T1000 (cell line): Measurements from ENCODE around the gene DPYD.

Experiments used
- DNase-seq: peaks from one replicate; lab custom pipeline; 2025; ENCODE audit warnings: mixed read lengths; lab: John Stamatoyannopoulos, UW

The DPYD gene

DNA sequence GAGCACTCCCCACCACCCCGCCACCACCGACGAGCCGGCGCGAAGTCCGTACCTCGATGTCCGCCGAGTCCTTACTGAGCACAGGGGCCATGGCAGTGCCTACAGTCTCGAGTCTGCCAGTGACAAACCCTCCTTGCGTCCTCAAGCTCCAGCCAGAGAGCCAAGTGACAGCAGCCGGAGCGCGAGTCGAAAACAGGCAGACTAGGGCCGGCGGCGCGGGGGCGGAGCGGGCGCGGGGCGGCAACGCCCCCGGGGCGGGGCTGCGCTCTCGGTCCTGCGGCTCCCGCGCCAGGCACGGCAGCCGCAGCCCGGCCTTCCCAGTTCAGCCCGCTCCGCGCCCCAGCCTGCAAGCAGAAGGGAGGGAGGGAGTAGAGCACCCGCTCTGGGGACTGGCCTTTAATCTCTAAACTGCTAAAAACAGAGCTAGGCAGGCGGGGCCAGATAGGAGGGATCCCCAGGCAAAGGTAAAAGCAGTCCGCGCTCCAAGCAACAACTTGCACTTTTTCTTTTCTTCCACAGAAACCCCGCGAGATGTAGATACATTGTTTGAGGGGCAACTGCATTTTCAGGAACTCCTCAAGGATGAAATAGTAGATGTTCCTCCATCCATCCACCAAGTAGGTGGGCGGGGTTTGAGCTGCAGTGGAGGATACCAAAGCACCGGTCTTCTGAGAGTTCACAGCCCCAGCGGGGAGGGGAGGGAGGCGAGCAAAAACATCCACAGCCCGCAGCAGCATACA, at the start of gene DPYD:
DPYD (minus strand) TSS at position 203 of the 740 bp plus-strand sequence; CDS start at position 91, 112 bp downstream.
- peak; percentile 85 for DNase-seq

DNA sequence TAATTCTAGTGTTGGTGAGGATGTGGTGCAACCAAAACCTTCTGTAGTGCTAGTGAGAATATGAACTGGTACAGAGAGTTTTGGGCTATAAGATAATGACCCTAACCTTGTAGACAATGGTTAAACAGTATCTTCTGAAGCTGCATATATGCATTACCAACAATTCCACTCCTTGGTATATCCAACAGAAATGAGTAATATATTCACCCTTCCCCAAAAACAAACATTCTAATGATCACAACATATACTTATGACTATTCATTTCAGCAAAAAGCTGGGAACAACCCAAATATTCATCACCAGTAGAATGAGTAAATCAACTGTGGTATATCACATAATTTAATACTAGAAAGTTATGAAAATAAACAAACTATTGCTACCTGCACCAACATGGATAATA, 39.6 kb upstream of the DPYD start:
- no peak for DNase-seq

DNA sequence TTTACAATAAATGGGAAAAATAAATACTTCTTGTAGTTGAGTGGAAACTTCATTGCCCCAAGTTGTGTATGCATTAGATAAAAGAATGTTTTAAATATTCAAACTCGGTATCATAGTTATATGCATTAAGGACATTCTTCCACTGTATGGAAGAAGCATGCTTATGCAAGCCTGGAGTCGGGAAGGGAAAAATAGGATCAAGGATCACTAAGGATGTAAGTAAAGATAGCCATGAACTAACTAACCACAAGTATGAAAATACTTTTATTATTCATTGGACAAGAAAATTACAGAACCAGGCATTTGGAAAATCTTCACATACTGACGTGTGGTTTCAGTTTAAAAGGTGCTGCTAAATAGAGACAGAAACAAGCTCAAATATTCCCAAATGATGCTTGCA, 26.9 kb upstream of the DPYD start:
- no peak for DNase-seq

DNA sequence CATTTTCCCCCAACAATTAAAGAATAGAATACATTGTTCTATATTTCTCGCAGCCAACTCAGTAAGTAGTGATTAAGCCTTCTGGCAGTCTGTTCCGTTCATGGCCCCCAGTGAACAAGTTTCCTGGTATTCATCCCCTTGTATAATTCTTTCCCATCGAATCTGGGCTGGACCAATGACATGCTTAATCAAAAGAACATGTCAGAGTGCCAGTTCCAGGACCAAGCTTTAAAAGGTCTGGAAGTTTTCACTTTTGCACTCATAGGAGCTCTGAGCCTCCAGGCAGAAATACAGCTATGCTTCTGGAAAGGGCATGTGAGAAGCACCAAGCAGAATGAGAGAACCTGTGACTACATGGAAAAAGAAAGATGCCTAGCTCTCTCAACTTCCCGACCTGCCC, 22.5 kb upstream of the DPYD start:
- no peak for DNase-seq

DNA sequence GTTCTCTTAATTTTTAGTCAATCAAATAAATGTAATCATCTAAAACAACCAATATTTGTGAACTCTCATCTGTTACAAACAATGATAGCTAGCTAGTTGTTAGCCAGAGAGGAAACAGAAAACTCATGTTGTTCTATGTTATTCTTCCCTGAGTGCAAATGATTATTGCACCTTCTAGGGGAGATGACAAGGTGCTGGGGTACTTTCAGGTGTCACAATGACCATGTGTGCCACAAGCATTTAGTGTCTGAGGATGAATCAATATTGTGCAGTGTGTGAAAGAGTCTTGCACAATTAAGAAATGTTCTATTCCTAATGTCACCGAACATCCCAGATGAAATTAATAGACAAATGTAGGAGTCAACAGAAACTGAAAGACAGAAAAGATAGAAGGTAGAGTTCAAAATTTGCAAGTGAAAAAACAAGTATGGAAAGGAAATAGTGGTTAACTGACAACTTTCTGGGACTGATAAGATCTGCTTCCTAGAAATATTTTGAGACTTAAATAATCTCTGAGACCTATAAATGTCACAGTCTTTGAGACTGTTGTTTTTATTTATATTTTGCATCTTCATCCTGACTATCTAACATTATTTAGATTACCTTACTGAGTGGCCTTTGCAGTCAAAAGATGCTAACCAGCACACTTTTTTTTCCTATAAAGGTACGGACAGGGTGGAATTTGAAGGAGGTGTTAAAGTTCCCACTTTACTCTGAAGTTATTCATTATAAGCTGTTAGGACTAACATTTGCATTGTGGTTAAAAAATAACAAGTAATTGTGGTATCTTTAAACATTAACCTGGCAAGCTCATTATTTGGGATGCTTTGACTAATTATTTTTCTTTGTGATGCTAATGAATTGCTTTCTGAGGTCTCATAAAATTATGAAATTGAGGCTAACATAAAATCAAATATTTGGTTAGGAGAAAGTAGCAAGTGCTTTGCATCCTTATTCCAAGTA, 21.6 kb upstream of the DPYD start:
- no peak for DNase-seq

DNA sequence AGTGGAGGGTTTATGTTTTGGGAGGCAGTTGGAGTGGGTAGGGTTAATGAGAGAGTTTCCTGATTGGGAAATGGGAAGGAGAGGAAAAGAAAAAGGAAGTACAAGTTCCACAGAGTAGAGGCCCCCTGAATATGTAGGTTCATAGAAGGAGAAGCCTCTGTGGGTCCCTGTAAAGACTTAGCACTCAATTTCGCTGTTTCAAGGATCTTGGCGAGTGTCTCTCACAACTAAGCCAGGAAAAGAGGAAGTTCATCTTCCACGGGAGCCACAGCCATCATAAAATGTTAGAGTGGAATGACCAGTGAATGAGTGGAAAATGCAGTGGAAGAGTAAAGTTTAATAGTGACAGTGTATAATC, 17.4 kb upstream of the DPYD start:
- DNase-seq, result no peak

DNA sequence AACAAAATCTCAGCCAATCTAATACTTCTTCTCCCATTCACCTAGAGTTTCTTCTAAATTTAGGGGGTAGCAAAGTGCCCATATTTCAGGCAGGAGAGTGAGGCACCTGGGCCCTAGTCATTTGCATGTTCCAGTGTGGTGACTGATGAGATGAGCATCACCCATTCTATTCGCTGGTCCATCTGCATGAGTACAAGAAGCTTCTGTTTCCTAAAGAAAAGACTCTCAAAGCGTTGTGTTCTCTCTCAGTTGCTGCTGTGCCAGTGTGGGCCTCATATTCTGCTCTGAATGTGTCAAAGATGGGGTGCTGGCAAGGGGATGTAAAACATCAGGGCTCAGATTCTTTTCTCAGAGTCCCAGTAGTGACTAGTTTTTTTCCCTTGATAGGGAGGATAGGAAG, 16.1 kb upstream of the DPYD start:
- DNase-seq, result no peak

DNA sequence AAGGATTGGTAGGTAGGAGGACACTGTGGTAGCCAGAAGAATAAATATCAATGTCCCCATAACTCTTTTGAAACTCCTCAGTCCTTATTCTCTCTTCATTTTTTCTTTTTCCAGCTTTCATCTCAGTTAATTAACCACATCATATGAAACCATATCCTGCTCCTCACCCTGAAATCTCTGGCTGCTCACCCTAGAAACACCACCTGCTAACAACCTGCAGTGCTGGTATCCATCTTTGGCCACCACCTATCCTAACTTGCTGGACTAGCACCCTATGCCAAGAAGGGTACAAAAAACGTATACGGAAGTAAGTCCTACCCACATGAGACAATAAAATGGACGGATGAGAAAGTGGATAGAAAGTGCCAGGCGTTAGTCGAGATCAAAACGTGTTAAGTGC, 13.7 kb upstream of the DPYD start:
- no peak for DNase-seq

DNA sequence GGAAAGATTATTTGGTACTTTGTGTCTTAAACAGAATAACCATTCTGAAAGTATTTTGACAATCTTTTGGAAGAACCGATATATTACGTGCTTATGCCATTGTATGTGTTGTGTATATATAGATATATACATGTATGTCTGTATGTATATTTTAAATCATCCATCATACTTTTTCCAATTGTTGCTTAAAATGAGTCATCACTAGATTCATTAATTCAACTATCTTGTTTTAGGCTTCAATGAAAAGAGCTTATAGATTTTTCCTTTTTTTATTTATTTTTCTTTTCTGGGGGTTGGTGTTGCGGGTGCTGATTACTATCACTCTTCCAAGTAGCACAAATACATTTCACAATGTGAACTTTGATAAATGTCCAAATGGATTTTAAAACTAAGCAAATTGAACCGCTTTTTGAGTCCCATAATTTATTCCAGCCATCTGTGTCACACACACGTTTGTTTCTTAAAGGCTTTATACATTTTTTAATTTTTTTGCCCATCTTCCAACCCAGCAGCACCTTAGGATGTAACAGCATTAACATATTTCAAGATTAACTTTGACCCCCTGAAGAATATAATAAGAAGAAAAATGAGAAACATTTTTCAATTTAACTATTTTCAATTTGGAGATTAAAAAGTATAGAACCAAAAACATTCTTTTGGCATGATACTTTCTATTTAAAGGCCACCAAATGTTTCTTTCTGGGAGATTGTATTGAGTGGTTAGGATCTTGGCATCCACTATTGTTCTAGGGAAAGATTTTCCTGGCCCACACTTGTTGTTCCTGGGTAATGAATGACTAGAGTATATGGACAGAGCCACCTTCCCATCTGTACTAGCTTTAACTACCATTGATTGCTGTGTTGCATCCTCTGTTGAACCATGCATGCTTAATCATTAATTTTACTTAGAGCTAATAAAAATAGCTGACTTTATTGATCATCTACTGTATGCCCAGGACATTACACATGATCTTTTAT, 9.3 kb upstream of the DPYD start:
- DNase-seq, result no peak

DNA sequence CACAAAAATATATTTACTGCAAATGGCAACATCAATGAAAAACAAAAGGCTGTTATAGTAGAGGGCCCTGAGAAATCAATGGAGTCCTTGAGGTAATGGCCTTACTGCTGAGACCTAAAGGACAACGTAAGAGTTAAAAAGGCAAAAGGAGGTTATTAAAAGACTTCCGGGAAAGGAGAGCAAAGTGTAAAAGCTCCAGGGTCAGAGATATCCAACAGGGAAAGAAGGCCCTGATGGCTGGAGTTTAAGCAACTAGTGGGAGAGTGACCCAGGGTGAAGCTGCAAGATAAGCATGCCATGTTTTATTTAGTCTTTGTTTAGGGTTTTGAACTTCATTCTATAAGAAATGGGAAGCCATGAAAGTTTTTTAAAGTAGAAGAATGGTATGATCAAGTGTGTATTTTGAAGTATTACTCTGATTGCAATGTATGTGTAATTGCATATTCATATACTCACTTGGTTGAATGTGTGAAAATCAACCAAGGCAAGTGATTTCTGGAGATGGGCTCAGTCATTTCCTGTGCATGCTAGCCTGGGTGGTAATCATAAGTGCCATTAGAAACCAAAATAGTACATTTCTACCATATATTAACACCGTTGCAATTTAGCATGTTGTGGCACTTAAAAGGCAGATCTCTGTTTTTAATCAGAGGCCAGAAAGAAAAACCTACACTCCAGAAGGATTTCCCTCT, 5.3 kb upstream of the DPYD start:
- no peak for DNase-seq

DNA sequence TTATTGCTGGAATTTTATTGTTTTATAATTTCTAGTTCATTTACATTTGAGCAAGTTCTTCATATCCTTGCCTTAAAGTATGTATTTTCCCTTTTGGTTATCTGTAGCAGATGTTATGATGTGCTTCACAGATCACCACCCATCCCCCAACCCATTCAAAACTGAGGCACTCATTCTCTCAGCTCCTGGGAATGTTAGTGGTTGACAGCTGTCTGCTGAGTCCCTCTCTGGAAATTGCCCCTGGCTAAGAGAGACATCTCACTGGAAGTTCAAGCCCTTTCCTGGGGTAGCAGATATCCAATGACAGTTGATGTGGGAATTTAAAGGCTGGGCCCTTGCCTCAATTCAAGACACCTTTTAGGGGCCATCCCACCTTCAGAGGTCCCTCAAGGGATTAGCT, 4.3 kb upstream of the DPYD start:
- DNase-seq, result no peak

DNA sequence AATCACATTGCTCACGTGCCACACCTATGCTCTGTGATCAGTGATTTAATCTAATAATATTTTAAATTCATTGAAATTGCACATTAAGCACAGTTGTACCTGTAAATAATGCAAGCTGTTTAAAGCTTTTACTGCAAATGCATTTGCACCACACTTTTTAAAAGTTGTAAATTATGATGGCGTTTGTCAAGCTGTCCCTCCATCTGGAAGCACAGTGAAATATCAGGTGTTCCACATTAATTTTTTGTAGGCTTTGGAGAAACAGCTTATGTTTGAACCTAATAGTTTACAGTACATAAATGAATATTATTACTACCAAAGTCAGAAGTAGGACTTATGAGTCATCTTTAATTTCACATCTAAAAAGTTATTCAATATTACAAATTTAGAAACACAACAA, 3.0 kb upstream of the DPYD start:
- DNase-seq, result no peak

DNA sequence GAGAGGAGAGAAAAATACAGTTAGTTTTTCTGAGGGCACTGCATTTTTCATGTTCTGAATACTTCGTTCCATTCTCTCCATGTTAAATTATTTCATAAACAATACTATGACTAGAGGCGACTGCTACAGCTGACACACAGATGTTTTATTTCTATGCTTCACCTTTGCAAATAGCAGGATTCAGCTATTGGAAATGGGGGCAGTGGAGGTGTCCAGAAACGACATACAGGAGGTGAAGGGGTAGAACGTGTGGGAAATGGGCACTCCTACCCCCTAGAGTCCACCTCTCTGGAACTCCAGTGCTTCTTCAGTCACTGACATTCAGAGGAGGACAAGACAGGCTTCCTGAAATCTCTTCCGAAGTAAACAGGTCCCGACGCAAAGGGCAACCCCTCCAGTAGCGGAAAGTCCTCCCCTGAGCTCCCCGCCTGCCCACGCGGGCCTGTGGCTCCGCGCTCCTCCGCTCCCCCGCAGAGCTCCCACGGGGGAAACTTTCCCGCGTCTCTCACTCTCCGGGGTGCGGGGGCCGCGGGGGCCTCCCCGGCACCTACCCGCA, 480 bp downstream of the DPYD start:
- no peak for DNase-seq

DNA sequence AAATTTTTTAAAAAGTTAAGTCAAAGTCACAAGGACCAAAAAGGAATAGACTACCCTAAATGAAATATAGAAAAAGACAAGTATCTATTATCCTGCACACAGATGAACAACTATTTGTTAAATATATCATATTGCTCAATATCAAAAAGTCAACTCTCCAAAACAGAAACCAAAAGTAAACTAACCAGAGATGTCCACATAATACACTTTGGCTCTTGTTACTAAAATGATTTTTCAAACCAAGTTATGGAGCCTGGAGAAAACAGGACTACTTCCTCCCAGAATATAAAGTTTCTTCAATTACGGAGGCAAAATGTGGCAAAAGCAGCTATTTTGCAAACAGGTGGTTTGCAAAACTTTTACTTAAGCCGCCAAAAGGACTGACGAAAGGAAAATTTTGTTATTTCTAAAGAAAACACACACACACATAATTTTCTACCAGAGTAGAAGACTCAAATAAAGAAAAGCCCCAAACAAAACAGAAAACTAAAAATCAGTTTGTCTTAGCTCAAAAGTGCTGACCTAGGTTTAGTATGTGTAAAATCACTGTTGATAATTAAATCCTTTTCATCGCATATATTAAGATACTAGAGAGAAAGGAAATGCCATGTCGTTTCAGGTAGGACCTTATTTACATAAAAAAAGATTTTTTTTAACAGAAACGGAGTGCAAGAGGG, 1.1 kb downstream of the DPYD start:
- DNase-seq, result no peak

DNA sequence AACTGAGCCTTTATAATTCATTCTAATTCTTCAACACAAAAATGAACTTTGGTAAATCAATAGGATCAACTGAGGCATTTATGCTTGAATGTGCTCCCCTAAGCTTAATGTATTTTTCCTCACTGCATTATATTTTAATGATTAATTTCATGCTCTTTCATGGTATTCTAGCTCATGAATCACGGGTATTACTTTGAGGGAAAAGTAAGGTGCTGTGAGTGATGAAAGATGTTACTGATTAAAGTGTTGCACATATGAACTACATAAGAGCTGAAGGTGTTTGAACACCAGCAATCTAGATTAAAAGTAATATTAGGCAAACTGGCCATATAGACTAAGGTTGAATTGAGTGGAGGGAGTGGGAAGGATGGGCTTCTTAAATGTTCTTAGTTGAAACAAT, 1.9 kb downstream of the DPYD start:
- no peak for DNase-seq

DNA sequence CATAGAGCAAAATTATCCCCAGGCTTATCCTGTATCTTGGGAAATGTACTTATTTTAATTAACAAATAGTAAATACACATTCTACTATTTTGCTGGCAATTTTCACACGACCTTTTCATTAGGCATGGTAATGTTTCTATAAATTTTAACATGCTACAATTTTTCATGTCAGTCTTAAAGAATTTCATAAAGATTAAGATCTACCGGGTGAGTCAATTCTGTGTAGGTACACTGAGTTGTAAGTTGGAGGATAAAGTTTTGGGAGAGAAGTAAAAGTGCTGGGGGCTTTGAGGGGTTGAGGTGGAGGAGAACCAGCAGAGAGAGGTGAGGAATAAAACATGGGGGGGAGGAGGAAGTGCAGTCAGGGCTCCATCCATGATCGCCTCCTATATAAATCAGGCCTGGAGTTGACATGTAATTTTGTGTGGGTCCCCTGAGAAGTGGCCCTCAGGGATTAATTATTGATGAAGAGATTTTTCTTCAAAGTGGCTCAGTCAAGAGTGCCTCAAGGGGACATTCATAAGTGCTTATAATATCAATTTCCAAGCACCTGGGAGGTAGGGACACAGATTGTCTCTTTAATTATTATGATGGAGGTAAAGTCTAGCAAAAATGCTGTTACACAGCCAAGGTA, 7.2 kb downstream of the DPYD start:
- DNase-seq, result no peak

DNA sequence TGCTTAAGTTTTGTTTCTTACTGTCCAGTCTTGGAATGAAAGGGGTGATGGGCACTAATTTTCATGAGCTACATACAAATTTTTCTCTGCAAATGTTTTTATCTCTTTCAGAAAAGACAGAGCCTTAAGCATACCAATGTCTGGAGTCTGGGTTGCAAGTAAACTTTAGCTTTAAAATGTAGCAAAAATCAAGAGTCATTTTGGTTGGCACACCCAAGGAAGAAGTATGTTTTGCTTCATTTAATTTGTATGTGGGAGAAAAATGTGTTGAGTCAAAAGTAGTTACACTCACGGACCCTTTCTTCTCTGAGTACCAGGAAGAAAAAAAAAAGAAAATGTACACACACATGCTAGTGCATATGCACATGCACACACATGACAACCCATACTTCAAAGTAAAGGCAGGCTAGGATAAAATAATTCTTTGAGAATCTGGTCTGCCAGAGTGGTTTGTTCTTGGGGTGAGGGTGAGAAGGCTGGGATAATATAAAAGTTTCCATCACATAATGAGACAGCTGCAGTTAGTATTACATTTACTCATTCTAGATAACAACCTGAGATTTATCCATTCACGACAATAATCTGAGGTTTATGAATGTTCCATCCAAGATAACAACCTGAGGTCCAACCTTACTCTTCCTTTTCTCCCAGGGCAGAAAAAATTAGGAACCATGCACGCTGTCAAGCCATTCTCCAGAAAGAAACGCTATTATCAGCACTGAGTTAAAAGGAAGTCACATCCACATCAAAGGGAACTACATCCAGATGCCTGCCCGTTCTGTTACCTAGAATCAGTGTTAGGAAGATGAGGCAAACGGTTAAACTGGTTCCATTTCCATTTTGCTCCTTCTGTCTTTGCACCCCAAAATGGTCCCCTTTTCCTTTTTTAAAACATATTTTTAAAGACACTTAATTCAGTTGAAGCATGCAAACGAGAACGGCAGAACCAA, 9.3 kb downstream of the DPYD start:
- no peak for DNase-seq

DNA sequence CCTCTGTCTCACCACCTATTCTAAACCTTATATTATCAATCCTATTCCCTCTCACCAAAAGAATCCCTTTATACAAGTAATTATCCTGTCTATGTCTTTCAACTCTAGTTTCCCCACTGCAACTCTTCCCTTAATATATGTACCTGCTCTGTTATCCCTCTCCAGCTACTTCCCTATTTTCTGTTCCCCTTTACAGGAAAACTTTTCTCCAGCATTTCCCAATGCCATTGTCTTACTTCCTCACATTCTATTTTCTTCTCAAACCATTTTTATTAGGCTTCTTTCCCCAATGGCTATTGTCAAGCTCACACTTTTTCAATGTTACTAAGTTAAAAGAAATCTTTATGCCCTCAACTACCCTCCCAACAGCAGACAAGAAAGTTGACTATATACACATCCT, 11.6 kb downstream of the DPYD start:
- DNase-seq, result no peak

DNA sequence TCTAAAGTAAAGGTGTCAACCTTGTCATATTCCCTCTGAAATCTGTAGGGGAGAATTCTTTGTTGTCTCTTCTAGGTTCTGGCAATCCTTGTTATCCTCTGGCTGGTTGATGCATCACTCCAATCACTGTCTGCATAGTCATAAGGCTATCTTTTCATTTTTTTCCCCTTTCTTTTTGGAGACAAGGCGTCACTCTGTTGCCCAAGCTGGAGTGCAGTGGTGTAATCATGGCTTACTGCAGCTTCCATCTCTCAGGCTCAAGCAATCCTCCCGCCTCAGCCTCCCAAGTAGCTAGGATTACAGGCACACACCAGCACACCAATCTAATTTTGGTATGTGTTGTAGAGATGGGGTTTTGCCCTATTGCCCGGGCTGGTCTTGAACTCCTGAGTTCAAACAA, 12.9 kb downstream of the DPYD start:
- no peak for DNase-seq
